ENCODE results near the gene CHCHD3.

The CHCHD3 gene

GRCh38 chr7:132755538-132756483 lies 326.1 kb downstream of the CHCHD3 start:
- no peak overlapping the region for H3K9ac ChIP-seq (ENCODE audit: insufficient read length)
- H3K9me3 ChIP-seq (ENCODE audit: low read depth, low read length), result no peaks in the 10 kb centered on the region
- DNase-seq (ENCODE audit: low read depth, low spot score), result no peak
- H3K36me3 ChIP-seq (ENCODE audit: insufficient read depth, low read length), result no peaks in the 10 kb centered on the region
- no peak for TF ChIP-seq FOXP2 (optimal IDR thresholded peaks at IDR 0.05; ENCODE audit: control extremely low read depth, extremely low read length, insufficient read depth)
- no peak for TF ChIP-seq EZH2 (IDR thresholded peaks at IDR 0.05)
- no peak for TF ChIP-seq POLR2AphosphoS5 (IDR thresholded peaks at IDR 0.05; ENCODE audit: borderline replicate concordance, low read depth, low read length)
- H3K27ac ChIP-seq, result no peak overlapping the region
- no peak overlapping the region for H3K4me3 ChIP-seq

DNA sequence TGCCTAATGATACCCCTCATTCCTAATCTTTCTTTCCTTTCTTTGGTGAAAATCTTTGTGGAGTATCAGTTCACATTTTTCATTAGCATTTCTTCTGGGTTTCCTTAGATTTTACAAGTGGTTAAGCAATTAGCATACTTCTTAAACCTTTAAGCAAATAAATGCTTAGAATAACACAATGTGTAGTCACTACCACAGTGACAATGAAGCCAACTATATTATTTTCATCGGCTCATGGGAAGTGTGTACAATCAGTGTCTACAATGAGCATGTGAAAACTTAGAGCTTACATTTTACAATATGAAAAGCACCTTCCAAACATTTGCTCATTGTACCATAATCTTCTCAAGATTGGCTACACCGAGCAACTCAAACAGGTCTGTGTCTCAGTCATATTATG lies 329.5 kb downstream of the CHCHD3 start:
- TF ChIP-seq EZH2 (IDR thresholded peaks at IDR 0.05), result no peak
- TF ChIP-seq POLR2AphosphoS5 (IDR thresholded peaks at IDR 0.05; ENCODE audit: borderline replicate concordance, low read depth, low read length), result no peak
- TF ChIP-seq FOXP2 (optimal IDR thresholded peaks at IDR 0.05; ENCODE audit: control extremely low read depth, extremely low read length, insufficient read depth), result no peak
- H3K9me3 ChIP-seq (ENCODE audit: low read depth, low read length), result no peaks in the 10 kb centered on the region
- H3K9ac ChIP-seq (ENCODE audit: insufficient read length), result no peak overlapping the region

DNA sequence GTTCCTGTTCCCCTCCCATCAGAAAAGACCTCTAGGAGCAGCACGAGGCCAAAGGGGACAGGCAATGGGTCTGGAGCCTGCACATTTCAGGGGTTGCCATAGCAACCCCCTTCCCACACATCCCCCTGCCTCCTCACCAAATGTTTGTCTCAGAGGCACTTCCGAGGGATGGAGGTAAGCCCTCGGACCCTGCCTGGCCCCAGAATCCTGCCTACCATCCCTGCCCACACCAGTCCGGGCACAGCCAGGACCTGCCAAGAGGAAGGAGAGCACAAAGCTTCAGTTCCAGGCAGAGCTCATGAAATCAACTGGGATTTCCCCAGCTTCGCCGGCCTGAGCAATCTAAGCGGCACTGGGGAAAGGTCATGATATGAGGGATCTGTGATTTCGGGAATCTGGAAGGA lies 330.6 kb downstream of the CHCHD3 start:
- DNase-seq (ENCODE audit: low read depth, low spot score), result no peak
- Histone ChIP-seq H3K9ac (ENCODE audit: insufficient read length) (no peak overlapping the region), H3K36me3 (ENCODE audit: insufficient read depth, low read length) (no peaks in the 10 kb centered on the region), H3K4me3 (no peak overlapping the region), H3K27ac (no peak overlapping the region), H3K9me3 (ENCODE audit: low read depth, low read length) (no peaks in the 10 kb centered on the region)
- TF ChIP-seq FOXP2 (optimal IDR thresholded peaks at IDR 0.05; ENCODE audit: control extremely low read depth, extremely low read length, insufficient read depth) (no peak), EZH2 (IDR thresholded peaks at IDR 0.05) (no peak), POLR2AphosphoS5 (IDR thresholded peaks at IDR 0.05; ENCODE audit: borderline replicate concordance, low read depth, low read length) (no peak)

More for the DNA sequence above, 329.5 kb downstream of the CHCHD3 start:
- no peak for DNase-seq (ENCODE audit: low read depth, low spot score)
- Histone ChIP-seq H3K27ac (no peak overlapping the region), H3K36me3 (ENCODE audit: insufficient read depth, low read length) (no peaks in the 10 kb centered on the region), H3K4me3 (no peak overlapping the region)

GRCh38 chr7:132750530-132751217 lies 331.2 kb downstream of the CHCHD3 start:
- no peak for DNase-seq (ENCODE audit: low read depth, low spot score)
- TF ChIP-seq FOXP2 (optimal IDR thresholded peaks at IDR 0.05; ENCODE audit: control extremely low read depth, extremely low read length, insufficient read depth) (no peak), EZH2 (IDR thresholded peaks at IDR 0.05) (no peak), POLR2AphosphoS5 (IDR thresholded peaks at IDR 0.05; ENCODE audit: borderline replicate concordance, low read depth, low read length) (no peak)
- Histone ChIP-seq H3K9ac (ENCODE audit: insufficient read length) (no peak overlapping the region), H3K27ac (no peak overlapping the region), H3K4me3 (no peak overlapping the region), H3K9me3 (ENCODE audit: low read depth, low read length) (no peaks in the 10 kb centered on the region), H3K36me3 (ENCODE audit: insufficient read depth, low read length) (no peaks in the 10 kb centered on the region)

DNA sequence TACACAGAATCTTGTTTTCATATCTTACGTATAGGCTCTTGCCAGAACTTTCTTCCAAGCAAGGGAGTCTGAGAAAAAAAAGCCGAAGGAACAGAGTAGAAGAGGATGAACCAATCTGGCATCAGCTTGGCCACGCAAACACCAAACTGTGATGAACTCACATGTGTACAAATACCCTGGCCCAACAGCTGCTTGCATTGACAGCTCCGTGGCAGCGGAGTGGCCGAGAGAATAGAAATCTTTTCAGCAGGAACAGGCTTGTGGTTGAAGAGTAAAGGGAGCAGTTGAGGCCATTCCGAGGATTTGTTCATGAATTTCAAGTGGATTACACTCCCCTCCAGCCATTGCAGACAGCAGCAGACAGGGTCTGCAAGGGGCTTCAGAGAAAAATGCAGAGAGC lies 331.8 kb downstream of the CHCHD3 start:
- Histone ChIP-seq H3K9me3 (ENCODE audit: low read depth, low read length) (no peaks in the 10 kb centered on the region), H3K4me3 (no peak overlapping the region), H3K27ac (no peak overlapping the region), H3K36me3 (ENCODE audit: insufficient read depth, low read length) (no peaks in the 10 kb centered on the region), H3K9ac (ENCODE audit: insufficient read length) (no peak overlapping the region)
- TF ChIP-seq FOXP2 (optimal IDR thresholded peaks at IDR 0.05; ENCODE audit: control extremely low read depth, extremely low read length, insufficient read depth) (no peak), POLR2AphosphoS5 (IDR thresholded peaks at IDR 0.05; ENCODE audit: borderline replicate concordance, low read depth, low read length) (no peak), EZH2 (IDR thresholded peaks at IDR 0.05) (no peak)
- no peak for DNase-seq (ENCODE audit: low read depth, low spot score)

GRCh38 chr7:132745510-132745909 lies 336.4 kb downstream of the CHCHD3 start:
- H3K9ac ChIP-seq (ENCODE audit: insufficient read length), result no peak overlapping the region
- no peak for DNase-seq (ENCODE audit: low read depth, low spot score)
- no peak overlapping the region for H3K27ac ChIP-seq
- no peak overlapping the region for H3K4me3 ChIP-seq
- TF ChIP-seq EZH2 (IDR thresholded peaks at IDR 0.05) (no peak), FOXP2 (optimal IDR thresholded peaks at IDR 0.05; ENCODE audit: control extremely low read depth, extremely low read length, insufficient read depth) (no peak), POLR2AphosphoS5 (IDR thresholded peaks at IDR 0.05; ENCODE audit: borderline replicate concordance, low read depth, low read length) (no peak)
- no peaks in the 10 kb centered on the region for H3K9me3 ChIP-seq (ENCODE audit: low read depth, low read length)
- H3K36me3 ChIP-seq (ENCODE audit: insufficient read depth, low read length), result no peaks in the 10 kb centered on the region

DNA sequence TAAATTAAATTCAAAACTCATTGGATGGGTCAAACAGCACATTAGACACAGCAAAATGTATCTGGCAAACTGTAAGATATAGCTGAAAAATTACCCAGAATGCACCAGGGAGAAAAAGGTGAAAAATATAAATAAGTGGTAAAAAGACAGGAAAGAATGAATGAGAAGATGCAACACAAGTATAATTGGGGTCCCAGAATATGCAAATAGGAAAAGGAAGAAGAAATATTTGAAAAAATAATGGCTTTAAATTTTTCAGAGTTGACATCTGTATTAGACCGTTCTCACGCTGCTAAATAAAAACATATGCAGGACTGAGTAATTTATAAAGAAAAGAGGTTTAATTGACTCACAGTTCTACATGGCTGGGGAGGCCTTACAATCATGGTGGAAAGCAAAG lies 337.9 kb downstream of the CHCHD3 start:
- DNase-seq (ENCODE audit: low read depth, low spot score), result no peak
- Histone ChIP-seq H3K27ac (no peak overlapping the region), H3K9ac (ENCODE audit: insufficient read length) (no peak overlapping the region), H3K4me3 (no peak overlapping the region), H3K9me3 (ENCODE audit: low read depth, low read length) (no peaks in the 10 kb centered on the region), H3K36me3 (ENCODE audit: insufficient read depth, low read length) (no peaks in the 10 kb centered on the region)
- TF ChIP-seq POLR2AphosphoS5 (IDR thresholded peaks at IDR 0.05; ENCODE audit: borderline replicate concordance, low read depth, low read length) (no peak), FOXP2 (optimal IDR thresholded peaks at IDR 0.05; ENCODE audit: control extremely low read depth, extremely low read length, insufficient read depth) (no peak), EZH2 (IDR thresholded peaks at IDR 0.05) (no peak)

- Histone ChIP-seq H3K36me3 (ENCODE audit: insufficient read depth, low read length) (no peaks in the 10 kb centered on the region), H3K9me3 (ENCODE audit: low read depth, low read length) (no peaks in the 10 kb centered on the region), H3K27ac (no peak overlapping the region), H3K9ac (ENCODE audit: insufficient read length) (no peak overlapping the region), H3K4me3 (no peak overlapping the region)
- TF ChIP-seq POLR2AphosphoS5 (IDR thresholded peaks at IDR 0.05; ENCODE audit: borderline replicate concordance, low read depth, low read length) (no peak), FOXP2 (optimal IDR thresholded peaks at IDR 0.05; ENCODE audit: control extremely low read depth, extremely low read length, insufficient read depth) (no peak), EZH2 (IDR thresholded peaks at IDR 0.05) (no peak)
- no peak for DNase-seq (ENCODE audit: low read depth, low spot score)
These were observed 339.7 kb downstream of the CHCHD3 start for GRCh38 chr7:132742189-132742612.
